ENCODE measurements around the gene HEXIM1.

The HEXIM1 gene

DNA sequence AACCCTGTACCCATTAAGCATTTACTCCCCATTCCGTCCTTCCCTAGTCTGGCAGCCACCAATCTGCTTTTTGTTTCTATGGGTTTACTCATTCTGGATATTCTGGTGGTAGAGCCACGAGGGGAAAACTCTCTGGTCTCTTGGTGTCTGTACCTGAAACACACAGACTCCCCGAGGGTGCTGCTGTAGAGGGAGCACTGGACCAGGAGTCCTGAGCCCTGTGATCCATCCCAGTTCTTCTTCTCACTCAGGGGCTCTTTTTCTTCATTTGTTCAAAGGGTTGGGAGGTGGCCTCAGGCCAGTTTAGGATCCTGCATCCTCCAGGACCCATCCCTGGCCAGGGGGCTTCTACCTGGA is 27.5 kb downstream of the HEXIM1 start:
- no peak for DNase-seq

GRCh38 chr17:45177563-45177962 is 29.3 kb downstream of the HEXIM1 start:
- no peak for DNase-seq

- DNase-seq, result no peak
Observed at GRCh38 chr17:45184144-45184543, 35.9 kb downstream of the HEXIM1 start.

DNA sequence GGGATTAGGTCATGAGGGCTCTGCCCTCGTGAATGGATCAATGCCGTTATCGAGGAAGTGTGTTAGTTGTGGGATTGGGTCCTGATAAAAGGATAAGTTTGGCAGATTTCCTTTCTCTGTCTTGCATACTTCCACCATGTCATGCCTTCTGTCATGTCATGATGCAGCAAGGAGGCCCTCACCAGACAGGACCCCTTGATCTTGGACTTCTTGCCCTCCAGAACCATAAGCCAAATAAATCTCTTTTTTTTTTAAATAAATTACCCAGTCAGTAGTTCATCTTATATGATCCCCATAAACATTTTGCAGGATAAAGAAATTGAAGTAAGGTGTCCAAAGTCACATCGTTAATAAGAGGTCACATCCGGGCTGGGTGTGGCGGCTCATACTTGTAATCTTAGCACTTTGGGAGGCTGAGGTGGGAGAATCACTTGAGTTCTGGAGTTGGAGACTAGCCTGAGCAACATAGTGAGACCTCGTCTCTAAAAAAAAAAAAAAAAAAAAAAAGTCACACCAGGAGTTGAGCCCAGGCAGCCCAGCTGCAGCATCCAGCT is 38.6 kb downstream of the HEXIM1 start:
- no peak for DNase-seq

DNA sequence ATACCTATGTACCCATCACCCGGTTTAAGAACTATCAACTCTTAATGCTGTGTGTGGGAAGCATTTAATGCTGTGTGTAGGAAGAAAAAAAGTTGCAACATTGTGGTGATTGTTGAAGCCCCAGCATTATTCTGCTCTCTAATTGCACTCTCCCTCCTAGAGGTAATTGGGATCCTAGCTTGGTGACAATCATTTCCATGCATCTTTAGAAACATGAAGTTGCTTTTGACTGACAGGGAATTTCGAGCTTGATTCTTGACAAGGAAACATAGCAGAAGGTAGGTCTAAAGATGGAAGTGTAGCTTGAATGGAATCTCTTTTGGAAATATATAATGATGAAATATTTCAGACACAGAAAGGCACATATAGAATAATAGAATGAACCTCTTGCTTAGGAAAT is 40.7 kb downstream of the HEXIM1 start:
- no peak for DNase-seq

- no peak for DNase-seq
Observed at GRCh38 chr17:45190503-45191255, 42.4 kb downstream of the HEXIM1 start.

GRCh38 chr17:45195424-45195823 is 47.1 kb downstream of the HEXIM1 start:
- DNase-seq, result no peak

DNA sequence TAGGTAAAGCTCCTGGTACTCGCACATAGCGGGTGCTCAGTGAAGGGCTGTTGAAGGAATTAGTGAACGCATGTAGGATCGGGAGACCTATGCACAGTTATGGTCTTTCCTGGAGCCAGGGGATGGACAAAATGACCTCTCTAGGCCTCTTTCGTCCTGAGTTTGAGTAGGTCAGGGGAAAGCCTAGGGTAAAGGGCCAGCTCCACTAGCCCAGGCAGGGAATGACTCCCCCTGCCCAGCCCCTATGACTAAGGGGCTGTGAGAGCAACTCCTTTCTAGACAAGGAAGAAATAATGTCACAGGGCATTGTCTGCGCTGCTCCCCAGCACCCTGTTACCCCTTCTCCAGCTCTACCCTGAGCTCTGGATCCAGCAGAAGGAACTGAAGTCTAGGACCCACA is 48.8 kb downstream of the HEXIM1 start:
- DNase-seq, result no peak

DNA sequence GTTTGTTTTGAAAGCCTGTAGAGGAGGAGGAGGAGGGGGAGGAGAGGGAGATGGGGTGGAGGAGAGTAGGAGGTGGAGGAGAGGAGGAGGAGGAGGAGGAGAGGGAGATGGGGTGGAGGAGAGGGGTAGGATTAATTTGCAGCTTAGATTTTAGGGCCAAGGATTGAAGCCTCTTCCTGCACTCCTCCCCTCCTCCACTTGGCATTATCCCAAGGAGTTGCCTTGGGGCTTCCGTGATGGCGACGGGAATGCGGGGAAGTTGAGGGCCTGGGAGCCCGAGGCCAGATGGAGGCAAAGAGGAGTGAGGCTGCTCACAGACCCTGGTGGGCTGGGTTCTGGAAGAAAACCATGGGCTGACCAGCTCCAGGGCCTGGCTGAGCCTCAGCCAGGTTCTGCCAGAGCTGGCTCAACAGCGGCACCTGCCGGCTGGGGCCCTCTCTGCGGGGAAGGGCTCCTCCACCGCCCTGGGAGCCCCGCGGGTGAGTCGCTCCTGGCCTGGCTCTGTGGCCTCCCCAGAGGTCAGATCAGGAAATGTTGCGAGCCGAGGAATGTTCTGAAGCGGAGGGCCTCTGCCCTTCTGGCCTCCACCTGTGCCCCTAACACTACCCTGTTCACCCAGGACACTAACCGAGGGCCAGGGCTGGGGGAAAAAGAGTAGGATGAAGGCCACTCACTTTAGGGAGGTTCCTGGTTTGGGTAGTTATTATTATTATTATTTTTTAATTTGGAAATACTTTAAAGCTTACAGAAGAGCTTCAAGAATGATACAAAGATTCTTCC is 49.5 kb downstream of the HEXIM1 start:
- peak; percentile 53 to 54 for DNase-seq

DNA sequence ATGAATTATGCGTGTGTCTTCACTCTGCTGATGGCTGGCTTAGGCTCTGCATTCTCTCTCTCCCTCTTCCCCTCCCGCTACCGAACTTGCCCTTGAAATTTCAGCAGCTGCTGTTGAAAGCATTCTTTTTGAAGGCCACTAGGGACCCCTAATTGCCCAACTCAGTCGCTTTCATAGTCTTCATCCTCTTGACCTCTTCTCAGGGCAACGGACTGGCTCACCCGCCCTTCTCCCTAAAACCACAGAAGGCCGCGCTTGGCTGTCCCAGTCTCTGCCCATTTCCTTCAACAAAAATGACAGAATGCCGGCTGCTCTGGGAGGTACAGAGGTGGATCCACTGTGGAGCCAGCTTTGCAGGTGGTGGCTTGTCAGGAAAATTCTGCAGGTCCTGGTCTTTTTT is 52.4 kb downstream of the HEXIM1 start:
- no peak for DNase-seq

DNA sequence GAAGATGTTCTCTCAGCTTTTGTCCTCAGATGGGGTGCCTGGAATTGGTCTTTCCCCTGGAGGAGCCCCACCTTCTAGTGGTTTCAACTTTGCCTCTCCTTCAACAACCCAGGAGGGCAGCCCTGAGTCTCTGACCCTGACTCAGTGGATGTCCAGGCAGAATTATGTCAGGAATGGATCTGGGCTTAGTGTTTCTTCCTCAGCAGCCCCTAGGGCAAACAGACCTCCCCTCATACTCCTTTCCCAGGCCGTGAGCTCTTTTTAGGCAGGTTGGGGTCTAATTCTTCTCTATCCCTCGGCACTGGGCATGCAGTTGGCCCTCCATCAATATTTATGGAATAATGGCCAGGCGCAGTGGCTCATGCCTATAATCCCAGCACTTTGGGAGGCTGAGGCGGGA is 53.2 kb downstream of the HEXIM1 start:
- no peak for DNase-seq
